ENCODE results near the gene ANAPC4. TPM values are rescaled to one million over a fixed set of nuclear protein-coding genes. Genes with fewer than 3 reads are reported as not detected.

The ANAPC4 gene
- total and polyA plus RNA-seq, 2 of the 13 experiments (the other 11 are each of a cell fraction or from before 2014, with no cell fraction given) = 14.5 to 30.2 TPM

- POLR2A ChIA-PET = no interaction called here
- DNase-seq (ENCODE audit: low spot score) (no peak), FAIRE-seq (no peak), ATAC-seq (no peak)
- no peak overlapping the region for H2AFZ ChIP-seq (ENCODE audit: low read length)
- 95% methylated on average over 2 of the region's 2 CpGs for WGBS (ENCODE audit: low lambda C conversion rate)
- in situ Hi-C loops (cut with HindIII; ENCODE audit: extremely low pct_ligation_motif_present, low pct_unique_long_range_greater_than_20kb) (no loop called here), intact Hi-C loops (cut with micrococcal nuclease; ENCODE audit: unreplicated experiment) (no loop called here)
- no peaks in the 10 kb centered on the region for H3K27me3 ChIP-seq (ENCODE audit: control insufficient read depth in 1 of 2, insufficient read depth in 2 of 2, low read length in 2 of 2)
- H4K20me1 ChIP-seq (ENCODE audit: insufficient read depth, low read length) = no peaks in the 10 kb centered on the region
- no peak overlapping the region for H3K4me2 ChIP-seq (ENCODE audit: low read depth, low read length)
- no peaks in the 10 kb centered on the region for H3K9me3 ChIP-seq (ENCODE audit: low read length)
- TF ChIP-seq ZNF256 (CRISPR knock-in tag; conservative IDR thresholded peaks at IDR 0.05) (no peak), GTF2F1 (IDR thresholded peaks at IDR 0.05; ENCODE audit: low read length) (no peak), ZNF441 (CRISPR knock-in tag; IDR thresholded peaks at IDR 0.05; ENCODE audit: borderline replicate concordance) (no peak), TCF7 (IDR thresholded peaks at IDR 0.05; ENCODE audit: low read depth) (no peak), SETDB1 (CRISPR knock-in tag; IDR thresholded peaks at IDR 0.05; ENCODE audit: borderline replicate concordance) (no peak), ELF4 (CRISPR knock-in tag; IDR thresholded peaks at IDR 0.05; ENCODE audit: borderline replicate concordance) (no peak), EP300 (IDR thresholded peaks at IDR 0.05; ENCODE audit: low read depth in 2 of 2, low read length in 2 of 2) (no peak), EP300 (CRISPR knock-in tag; IDR thresholded peaks at IDR 0.05; ENCODE audit: borderline replicate concordance) (no peak), JDP2 (CRISPR knock-in tag; IDR thresholded peaks at IDR 0.05; ENCODE audit: borderline replicate concordance) (no peak), ZFY (CRISPR knock-in tag; IDR thresholded peaks at IDR 0.05) (no peak), ZNF317 (CRISPR knock-in tag; IDR thresholded peaks at IDR 0.05) (no peak), SP1 (IDR thresholded peaks at IDR 0.05) (no peak), SP1 (CRISPR knock-in tag; IDR thresholded peaks at IDR 0.05) (no peak), SATB2 (CRISPR knock-in tag; IDR thresholded peaks at IDR 0.05) (no peak)
- TF ChIP-seq, protein P1, sequence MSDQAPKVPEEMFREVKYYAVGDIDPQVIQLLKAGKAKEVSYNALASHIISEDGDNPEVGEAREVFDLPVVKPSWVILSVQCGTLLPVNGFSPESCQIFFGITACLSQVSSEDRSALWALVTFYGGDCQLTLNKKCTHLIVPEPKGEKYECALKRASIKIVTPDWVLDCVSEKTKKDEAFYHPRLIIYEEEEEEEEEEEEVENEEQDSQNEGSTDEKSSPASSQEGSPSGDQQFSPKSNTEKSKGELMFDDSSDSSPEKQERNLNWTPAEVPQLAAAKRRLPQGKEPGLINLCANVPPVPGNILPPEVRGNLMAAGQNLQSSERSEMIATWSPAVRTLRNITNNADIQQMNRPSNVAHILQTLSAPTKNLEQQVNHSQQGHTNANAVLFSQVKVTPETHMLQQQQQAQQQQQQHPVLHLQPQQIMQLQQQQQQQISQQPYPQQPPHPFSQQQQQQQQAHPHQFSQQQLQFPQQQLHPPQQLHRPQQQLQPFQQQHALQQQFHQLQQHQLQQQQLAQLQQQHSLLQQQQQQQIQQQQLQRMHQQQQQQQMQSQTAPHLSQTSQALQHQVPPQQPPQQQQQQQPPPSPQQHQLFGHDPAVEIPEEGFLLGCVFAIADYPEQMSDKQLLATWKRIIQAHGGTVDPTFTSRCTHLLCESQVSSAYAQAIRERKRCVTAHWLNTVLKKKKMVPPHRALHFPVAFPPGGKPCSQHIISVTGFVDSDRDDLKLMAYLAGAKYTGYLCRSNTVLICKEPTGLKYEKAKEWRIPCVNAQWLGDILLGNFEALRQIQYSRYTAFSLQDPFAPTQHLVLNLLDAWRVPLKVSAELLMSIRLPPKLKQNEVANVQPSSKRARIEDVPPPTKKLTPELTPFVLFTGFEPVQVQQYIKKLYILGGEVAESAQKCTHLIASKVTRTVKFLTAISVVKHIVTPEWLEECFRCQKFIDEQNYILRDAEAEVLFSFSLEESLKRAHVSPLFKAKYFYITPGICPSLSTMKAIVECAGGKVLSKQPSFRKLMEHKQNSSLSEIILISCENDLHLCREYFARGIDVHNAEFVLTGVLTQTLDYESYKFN (CRISPR knock-in tag; conservative IDR thresholded peaks at IDR 0.05) = no peak
- TF ChIP-seq, protein P2, sequence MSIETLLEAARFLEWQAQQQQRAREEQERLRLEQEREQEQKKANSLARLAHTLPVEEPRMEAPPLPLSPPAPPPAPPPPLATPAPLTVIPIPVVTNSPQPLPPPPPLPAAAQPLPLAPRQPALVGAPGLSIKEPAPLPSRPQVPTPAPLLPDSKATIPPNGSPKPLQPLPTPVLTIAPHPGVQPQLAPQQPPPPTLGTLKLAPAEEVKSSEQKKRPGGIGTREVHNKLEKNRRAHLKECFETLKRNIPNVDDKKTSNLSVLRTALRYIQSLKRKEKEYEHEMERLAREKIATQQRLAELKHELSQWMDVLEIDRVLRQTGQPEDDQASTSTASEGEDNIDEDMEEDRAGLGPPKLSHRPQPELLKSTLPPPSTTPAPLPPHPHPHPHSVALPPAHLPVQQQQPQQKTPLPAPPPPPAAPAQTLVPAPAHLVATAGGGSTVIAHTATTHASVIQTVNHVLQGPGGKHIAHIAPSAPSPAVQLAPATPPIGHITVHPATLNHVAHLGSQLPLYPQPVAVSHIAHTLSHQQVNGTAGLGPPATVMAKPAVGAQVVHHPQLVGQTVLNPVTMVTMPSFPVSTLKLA (IDR thresholded peaks at IDR 0.05) = no peak
- TF ChIP-seq, protein P3, sequence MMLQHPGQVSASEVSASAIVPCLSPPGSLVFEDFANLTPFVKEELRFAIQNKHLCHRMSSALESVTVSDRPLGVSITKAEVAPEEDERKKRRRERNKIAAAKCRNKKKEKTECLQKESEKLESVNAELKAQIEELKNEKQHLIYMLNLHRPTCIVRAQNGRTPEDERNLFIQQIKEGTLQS (CRISPR knock-in tag; IDR thresholded peaks at IDR 0.05) = no peak
- BruUV-seq (replicated peaks) = no TSS peak
- CTCF ChIA-PET (ENCODE audit: low intra/inter-chr PET ratio, low total read pairs) = no interaction called here
- no peaks in the 10 kb centered on the region for H3K79me2 ChIP-seq (ENCODE audit: insufficient read depth, low read length)
- no peaks in the 10 kb centered on the region for H3K4me1 ChIP-seq (ENCODE audit: insufficient read depth, low read length)
- H3K9ac ChIP-seq (ENCODE audit: insufficient read depth, low read depth, low read length) = no peak overlapping the region
- no peak overlapping the region for H3K27ac ChIP-seq (ENCODE audit: extremely low read length, insufficient read depth, low read length)
- no peak overlapping the region for H3K4me3 ChIP-seq (replicated peaks in 1 of 3; ENCODE audit: insufficient read depth in 1 of 3, low read depth in 2 of 3, low read length in 3 of 3)
- peaks cover 0 to 20% of the 10 kb centered on the region in 2 experiments; a peak in 3 of 5 replicates for H3K36me3 ChIP-seq (replicated peaks in 1 of 2; ENCODE audit: control insufficient read depth in 1 of 2, insufficient read depth in 2 of 2, low read length in 2 of 2)
These were observed 29.6 kb upstream of the ANAPC4 start for GRCh38 chr4:25347473-25347872.
